HG03521 (cell line): Measurements from ENCODE around the gene SUN2.

Experiments
- ATAC-seq: cut with Tn5 transposase; IDR thresholded peaks from one replicate; pipeline ENCODE4 v1.9.1; 2021; ENCODE audit warnings: mild to moderate bottlenecking, moderate library complexity; ENCODE audit not compliant: unreplicated experiment

The SUN2 gene

DNA sequence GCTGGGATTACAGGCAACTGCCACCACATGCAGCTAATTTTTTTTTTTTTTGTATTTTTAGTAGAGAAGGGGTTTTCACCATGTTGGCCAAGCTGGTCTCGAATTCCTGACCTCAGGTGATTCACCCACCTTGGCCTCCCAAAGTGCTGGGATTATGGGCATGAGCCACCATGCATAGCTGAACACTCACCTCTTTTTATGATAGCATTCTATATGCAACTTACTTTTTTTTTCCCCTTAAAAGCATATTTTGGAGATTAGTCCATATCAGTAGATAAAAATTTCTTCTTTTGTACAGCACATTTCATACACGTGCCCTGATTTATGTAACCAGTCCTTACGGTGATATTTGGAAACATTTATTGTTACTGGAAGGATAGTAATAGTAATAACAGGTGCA lies 35.4 kb downstream of the SUN2 start:
- ATAC-seq: no peak

DNA sequence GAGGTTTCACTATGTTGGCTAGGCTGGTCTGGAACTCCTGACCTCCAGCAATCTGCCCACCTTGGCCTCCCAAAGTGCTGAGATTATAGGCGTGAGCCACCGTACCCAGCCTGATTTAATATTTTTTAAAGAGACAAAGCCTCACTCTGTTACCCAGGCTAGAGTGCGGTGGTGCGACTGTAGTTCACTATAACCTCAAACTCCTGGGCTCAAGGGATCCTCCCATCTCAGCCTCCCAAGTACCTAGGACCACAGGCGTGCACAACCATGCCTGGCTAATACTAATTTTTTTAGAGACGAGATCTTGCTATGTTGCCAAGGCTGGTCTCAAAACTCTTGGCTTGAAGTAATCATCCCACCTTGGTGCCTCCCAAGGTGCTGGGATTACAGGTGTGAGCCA lies 36.6 kb downstream of the SUN2 start:
- ATAC-seq: no peak

DNA sequence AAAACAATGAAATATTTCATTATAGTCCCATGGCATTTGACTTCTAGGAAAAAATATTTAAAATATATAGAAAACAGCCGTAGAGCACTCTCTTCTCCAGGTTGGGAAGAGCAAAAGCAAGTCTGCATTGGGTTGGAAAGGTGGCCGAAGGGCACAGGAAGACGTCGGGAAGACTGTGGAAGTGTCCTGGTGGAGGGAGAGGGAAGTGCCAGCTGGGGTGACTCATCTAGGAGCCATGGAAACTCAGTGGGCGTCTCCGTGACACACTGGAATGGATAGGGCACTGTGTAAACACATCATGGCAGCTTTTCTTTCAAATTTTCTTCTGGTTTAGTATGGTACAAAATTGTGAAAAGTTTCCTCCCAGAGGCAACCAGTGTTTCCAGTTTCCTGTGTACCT lies 37.4 kb downstream of the SUN2 start:
- ATAC-seq: no peak

DNA sequence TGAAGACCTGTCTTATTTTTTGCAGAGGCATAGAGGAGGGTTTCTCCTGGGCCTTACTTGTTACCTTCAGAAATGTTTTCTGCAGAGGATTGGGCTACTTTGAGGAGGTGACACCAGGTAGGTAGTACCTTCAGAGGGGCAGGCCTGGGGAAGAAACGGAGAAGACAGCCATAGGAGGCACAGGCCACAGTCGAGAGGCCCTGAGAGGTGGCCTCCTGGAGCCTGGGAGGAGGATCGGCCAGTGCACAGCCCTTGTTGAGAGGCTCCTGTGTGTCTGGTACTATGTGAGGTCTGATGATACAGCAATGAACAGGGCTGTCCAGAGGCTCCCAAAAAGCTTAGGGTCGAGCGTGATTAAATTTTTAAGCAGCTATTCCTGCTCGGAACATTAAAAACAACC lies 38.6 kb downstream of the SUN2 start:
- no peak for ATAC-seq

DNA sequence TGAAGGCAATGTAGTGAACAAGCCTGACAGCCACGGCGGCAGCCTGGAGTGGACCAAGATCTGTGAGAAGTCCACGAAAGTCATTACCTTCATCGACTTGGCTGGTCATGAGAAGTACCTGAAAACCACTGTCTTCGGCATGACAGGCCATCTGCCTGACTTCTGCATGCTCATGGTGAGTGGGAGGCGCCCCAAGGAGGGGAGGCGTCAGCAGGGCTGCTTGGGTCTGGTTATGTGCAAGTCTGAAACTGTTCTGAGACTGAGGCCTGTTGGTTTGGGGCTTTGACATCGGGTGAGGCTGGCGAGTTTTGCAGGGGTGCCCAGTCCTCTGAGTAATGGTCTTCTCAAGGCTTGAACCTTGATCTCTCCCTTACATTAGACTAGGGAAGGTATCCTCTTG lies 39.0 kb downstream of the SUN2 start:
- ATAC-seq: no peak

DNA sequence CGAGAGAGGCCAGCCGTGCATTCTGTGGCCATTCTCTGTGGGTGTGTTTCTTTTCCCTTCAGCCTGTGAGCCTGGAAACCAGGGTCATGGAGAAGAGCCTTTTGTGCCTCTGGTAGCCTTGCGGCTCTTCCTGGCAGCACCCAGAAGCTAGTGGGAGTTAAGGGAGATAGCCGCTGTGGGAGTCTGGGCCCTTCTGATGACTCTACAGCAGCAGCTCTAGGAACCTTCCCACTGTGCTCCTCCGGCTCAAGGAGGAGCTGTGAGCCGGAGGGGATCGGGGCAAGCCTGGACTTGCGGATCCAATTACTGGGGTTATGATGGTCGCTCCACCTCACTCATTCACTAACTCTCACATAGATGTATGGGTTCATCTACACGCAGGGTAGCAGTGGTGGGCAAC lies 39.5 kb downstream of the SUN2 start:
- no peak for ATAC-seq

DNA sequence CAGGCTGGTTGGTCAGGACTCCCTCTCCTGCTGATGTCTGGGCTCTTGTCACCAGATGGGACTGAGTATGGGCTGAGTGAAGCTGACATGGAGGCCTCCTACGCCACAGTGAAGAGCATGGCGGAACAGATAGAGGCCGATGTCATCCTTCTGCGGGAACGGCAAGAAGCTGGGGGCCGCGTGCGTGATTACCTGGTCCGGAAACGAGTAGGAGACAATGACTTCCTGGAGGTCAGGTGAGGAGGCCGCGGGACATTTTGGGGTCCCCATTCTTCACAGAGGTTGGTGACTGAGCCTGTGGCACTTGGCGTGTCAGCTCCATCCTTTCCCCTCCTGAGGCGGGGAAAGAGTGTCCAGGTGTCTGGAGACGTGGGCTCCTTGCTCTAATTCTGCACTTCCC lies 39.9 kb downstream of the SUN2 start:
- ATAC-seq: no peak

DNA sequence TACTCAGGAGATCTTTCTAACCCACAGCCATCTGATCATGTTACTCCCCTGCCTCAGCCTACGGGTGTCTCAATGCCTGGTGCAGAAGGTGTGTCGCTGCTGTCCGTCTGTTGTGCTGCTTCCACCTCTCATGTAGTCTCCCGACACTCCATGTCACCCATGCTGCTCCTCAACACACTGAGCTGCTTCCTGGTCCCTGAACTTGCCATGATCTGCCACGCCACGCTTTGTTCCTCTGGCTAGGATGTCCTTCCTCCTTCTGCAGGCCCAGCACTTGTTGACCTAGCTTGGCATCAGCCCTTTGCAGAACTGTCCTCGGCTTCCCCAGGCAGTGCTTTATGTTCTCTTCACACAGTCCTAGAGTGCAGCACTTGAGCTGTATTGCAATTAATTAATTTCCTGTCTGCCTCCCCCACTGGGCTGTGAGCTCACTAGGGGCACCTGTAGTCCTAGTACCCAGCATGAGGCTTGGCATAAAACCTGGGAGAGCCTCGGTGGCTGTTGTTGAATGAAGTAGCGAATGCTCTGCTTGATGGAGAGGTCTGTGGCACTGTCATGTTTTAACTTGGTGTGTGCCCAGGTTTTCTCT lies 40.5 kb downstream of the SUN2 start:
- no peak for ATAC-seq

DNA sequence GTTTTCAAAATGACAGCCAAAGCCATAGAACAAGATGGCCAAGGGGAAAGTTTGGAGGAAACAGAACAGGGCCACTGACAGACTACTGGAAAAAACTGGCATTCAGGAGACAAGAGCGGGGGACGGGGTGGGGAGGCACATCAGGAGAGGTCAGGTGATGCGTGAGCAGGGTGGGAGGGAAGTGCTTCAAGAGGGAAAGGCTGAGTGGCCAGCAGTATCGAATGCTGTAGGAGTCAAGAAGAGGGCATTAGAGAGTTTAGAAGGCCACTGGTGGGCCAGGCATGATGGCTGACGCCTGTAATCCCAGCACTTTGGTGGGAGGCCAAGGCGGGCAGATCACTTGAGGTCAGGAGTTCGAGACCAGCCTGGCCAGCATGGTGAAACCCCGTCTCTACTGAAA lies 41.9 kb downstream of the SUN2 start:
- no peak for ATAC-seq

DNA sequence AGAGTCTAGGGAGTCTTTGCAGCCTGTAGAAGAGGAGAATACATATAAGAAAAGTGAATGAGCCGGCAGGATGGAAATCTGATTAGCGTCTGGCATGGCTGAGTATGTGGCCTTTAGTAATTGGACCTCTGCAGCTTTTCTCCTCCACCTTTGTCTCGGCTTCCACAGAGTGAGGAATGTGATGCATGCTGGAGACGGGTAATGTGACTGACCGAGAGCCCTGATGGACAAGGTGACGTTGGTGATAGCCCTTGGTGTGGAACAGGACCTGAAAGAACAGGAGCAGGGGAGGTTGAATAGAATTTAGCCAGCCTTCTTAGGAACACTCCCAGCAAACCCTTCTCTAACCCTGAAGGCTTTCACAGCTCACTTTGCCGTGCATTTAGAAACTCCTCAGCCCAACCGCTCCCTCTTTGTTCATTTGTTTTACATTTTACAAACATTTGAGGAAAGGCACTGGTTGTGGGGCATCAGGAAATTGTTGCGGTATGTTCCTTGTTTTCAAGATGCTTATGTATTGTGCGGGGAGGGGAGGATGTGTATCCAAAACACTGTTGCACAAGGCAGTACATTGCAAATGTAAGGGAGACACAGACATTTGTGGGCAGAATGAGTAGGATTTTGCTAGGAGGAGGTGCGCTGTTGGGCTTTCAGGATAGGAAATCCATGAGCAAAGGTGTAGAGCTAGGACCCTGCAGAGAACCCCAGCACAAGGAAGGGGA lies 43.2 kb downstream of the SUN2 start:
- ATAC-seq: no peak

DNA sequence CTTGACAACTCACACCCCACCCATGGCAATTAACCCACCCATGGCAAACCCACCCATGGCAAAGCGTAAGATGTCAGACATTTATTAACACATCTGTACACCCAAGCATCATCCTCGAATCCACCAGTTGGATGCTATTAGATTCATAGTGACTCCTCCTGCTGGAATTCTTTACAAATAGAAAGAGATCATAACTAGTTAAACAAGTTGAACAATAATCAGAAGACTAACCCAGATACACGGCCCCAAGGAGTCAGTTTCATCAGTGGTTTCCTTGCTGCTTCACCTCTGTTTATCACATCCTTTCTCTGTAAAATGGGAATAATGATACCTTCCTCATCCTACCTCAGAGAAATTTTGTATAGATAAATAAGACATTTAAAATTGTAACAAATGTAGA lies 44.9 kb downstream of the SUN2 start:
- no peak for ATAC-seq

DNA sequence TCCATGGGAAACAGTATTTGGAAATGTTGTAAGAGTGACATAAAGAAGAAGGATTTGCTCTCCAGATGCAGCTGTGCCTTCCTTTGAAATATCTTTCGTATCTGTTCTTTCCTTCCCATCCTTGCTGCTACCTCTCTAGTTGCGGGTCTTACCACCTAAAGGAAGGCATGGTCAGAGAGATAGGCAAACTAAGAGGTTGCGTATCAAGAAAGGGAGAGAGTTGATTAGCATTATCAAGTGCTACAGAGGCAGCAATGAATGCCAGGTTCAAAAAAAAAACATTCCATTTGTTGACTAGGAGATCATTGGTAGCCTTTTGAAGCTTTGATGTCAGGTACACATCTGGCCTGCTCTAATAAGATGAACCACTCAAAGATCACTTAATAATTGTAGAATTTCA lies 45.4 kb downstream of the SUN2 start:
- ATAC-seq: no peak

DNA sequence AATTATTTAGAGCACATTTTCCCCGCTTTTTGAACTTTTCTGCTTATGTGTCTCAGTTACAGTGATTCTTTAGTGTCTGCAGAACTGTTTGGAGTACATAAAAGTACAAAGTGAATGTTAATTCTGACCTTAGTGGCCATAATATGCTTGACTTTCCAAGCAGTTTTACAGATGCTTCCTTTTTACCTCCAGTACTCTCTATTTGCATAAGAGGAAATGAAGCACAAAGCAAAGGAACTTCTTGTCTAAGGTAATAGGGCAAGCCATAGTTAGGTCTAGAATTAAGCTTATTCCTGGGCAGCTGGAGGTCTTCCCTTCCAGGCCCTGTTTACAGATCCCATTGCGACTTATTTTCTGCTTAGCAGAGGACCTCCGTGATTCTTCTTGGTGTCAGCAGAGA lies 46.5 kb downstream of the SUN2 start:
- no peak for ATAC-seq

DNA sequence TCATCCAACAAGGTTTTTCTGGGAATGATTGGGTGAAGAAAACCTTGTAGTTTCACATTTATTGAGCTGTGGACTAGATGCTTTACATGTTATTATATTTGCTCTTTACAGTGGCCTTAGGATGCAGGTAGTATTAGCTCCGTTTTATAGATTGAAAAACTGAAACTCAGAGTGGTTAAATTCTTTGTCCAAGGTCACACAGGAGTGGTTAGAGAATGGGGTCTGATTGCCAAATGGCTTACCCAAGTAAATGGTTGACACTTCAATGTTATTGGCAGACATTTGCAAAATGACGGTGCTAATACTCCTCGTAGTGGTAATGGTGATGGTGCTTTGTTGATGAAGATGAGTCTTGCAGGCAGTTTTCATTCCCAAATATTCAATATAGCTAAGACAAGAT lies 47.8 kb downstream of the SUN2 start:
- no peak for ATAC-seq

DNA sequence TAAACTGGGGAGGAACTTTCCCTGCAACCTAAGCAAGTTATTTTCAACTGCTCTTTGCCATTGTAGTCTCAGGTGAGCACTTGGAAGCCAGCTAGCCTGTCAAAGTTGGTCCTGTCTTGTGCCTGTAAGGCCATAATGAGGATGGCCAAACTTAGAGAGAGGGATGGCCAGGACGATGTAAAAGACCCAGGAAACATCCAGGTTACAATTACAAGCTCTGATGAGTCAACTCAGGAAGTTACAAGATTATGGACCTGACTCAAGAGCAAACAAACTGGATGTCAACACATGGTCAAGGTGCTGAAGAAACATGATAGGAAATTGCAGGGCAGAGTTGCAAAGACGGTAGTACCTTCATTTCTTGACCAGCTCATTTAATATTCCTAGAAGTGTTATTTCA lies 48.5 kb downstream of the SUN2 start:
- no peak for ATAC-seq

DNA sequence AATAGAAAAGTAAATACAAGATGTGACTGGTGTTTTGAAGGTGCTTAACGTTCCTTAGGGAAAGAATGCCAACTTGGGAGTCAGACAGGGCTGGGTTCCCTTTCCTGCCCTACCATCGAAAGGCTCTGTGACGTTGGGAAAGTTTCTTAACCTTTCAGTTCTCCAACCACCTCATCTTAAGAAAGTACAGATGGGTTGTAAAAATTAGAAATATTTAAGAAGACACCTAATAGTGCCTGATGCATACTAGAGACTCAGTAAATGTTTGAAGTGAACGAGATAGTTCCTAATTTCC lies 49.0 kb downstream of the SUN2 start:
- ATAC-seq: no peak

DNA sequence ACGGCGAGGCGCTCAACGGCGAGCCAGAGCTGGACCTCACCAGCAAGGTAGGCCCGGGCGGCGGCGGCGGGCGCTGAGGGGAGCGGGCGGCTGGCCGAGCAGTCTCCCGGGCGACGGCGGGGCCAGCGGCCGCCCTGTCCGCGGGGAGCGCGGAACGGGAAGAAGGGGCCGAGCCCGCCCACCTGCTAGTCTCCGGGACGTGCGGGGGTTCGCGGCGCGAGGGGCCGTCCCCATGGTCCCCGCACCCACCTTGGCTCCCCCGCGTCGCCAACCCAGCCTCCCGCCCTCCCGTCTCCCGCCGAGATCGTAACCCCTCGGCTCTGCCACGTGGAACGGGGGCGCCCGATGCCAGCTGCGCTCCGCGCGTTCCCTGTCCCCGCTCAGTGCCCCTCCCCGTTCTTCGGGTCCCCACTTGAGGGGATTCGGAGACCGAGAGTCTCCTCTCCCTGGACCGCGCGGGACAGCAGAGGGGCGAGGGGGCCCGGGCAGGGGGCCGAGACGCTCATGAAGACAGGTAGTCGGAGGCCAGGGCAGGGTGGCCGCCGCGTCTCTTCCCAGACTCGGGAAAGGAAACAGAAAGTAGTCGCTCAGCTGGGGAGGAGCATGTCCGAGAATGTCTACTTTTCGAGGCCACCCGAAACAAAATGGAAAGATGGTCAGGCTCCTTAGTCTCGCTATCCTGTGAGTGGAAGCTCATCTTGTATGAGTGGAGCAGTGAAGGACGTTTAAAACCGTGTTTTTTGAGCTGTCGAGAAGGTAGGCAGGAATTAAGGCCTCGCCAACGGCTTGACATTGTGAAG lies 49.5 kb downstream of the SUN2 start:
- no peak for ATAC-seq

DNA sequence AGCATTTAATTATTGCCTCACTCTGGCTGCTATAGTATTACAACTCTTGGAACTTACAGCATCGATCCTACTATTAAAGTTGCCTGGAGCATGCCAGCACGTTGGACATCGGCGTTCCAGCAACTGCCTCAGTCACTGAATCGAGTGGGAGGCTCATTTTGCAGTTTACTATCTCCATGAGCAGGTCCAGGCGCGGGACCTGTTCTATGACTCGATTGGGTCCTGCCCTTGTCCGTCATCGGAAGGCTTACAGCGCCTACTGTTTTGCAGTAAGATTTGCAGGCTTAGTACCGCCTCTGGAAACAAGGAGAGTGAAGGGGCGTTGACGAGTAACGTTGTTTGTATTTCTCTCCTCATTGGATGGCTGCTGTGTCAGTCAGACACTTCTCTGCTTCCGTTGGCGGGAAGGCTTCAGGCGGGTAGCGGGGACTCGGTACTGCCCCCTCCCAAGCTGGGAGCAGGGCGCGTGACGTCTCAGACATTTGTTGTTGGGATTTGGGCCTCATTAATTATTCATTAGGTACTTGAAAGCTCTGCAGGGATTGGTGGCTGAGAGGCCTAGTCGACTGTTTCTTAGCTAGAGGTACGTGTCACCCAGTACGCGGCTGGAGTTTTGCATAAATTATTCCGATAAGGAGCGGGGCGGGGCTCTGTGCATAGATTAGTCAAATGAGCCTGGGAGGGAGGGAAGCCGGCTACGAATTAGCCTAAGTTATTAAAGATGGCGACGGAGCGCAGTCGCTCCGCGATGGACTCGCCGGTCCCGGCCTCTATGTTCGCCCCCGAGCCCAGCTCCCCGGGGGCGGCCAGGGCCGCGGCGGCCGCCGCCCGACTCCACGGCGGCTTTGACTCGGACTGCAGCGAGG lies 50.3 kb downstream of the SUN2 start, which contains the start of gene GTPBP1:
GTPBP1 (plus strand) TSS at position 710 of the 866 bp plus-strand sequence; CDS start at position 722, 12 bp downstream.
- ATAC-seq: peak; percentile 64

DNA sequence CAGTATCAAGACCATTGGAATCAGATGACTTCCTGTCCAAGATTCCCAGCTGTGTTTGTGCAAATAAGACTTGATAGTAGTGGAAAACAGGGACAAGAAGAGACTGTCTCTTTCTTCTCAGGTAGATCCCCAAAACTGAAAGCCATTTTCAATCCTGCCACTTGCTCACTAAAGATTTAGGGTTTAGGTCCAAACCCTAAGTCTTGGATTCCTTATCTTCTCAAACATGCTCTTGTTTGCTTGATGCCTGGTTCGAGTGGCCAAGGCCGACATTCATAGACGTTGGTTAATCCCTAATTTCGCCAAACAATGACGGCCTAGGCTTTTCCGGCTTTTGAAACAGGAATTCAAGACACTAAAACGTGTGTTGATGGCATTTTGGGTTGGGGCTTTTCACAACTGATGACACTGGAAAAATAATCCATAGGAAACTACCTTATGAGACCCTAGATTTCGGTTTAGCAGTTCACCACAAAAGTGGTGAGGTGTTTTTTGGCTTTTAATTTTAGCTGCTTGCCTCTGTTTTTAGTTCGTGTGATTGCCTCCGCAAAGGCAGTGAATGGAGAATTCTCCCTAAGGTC lies 51.1 kb downstream of the SUN2 start:
- ATAC-seq: no peak

DNA sequence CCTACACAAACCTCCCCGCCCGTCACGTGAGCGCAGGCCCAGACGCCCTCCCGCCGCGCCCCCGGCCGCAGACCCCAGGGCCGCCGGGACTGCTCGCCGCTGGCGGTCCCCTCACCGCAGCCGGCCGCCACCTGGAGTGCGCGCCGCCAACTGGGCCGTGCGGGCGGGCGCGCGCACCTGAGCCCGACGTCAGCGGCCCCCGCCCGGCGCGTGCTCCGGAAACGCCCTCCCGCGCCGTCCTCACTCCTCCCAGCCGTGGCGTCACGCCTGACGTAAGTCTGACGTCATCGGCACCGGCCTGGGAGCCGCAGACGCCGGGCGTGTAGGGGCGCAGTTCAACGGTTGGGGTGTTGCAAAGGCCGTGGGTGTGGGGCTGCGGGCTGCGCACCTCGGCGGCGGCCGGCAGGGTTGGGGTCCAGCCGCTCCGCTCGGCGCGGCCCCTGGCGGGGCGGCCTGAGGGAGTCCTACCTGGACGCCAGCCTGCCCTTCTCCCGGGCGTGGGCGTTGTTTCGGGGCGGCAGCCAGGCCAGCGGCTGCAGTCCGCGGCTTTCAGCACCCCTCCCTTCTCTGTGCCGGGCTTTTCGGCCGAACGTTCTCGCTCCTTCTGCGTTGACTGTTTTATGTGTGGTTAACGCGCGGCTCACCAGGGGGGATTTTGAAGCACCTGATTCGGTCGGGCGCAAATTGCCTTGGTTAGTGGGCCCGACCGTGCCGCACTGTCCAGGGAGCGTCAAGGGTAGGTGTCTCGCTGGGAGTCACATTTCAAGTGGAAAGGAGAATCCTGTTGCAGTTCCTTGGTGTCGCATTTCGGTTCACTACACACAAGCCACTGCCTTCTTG lies 54.8 kb downstream of the SUN2 start, which contains the start of gene JOSD1:
JOSD1 (minus strand) TSS at position 155 of the 840 bp plus-strand sequence. CDS start 956 bp downstream, outside the sequence.
- ATAC-seq: peak; percentile 35
